Endothelial cell of umbilical vein (primary cell): ENCODE measurements around the gene C10orf88.

ENCODE experiments used
- EZH2 ChIP-seq: IDR thresholded peaks from 2 replicates; pipeline ENCODE4 v1.6.1; 2012; ENCODE audit warnings: borderline replicate concordance, low read depth, mild to moderate bottlenecking, moderate library complexity, low read length, inconsistent platforms; ENCODE audit not compliant: severe bottlenecking
- MYC ChIP-seq: IDR thresholded peaks from one replicate; pipeline ENCODE4 v1.6.1; 2011; ENCODE audit warnings: mild to moderate bottlenecking, low read depth, low read length
- POLR2A ChIP-seq: IDR thresholded peaks from 2 replicates; pipeline ENCODE4 v1.6.1; 2012; ENCODE audit warnings: low read depth, mild to moderate bottlenecking, control low read depth, low read length
- POLR2AphosphoS5 ChIP-seq: IDR thresholded peaks from 2 replicates; pipeline ENCODE4 v1.6.1; 2012; ENCODE audit warnings: low read depth, mild to moderate bottlenecking, control low read depth, low read length, moderate library complexity; ENCODE audit not compliant: insufficient read depth
- TF ChIP-seq, protein P1 (sequence below), 2 donors: IDR thresholded peaks; 1 replicate in 1 of 2; 2 replicates in 1 of 2; pipeline ENCODE4 v1.5.1; 2011; ENCODE audit warnings: low read length in 2 of 2, mild to moderate bottlenecking in 2 of 2, moderate library complexity in 2 of 2, control low read depth in 1 of 2, inconsistent platforms in 1 of 2, low read depth in 1 of 2; ENCODE audit not compliant: insufficient read depth in 1 of 2; ENCODE audit errors: extremely low read depth in 1 of 2

GRCh38 chr10:122984708-122985107, 30.7 kb upstream of the C10orf88 start:
- TF ChIP-seq, protein P1, sequence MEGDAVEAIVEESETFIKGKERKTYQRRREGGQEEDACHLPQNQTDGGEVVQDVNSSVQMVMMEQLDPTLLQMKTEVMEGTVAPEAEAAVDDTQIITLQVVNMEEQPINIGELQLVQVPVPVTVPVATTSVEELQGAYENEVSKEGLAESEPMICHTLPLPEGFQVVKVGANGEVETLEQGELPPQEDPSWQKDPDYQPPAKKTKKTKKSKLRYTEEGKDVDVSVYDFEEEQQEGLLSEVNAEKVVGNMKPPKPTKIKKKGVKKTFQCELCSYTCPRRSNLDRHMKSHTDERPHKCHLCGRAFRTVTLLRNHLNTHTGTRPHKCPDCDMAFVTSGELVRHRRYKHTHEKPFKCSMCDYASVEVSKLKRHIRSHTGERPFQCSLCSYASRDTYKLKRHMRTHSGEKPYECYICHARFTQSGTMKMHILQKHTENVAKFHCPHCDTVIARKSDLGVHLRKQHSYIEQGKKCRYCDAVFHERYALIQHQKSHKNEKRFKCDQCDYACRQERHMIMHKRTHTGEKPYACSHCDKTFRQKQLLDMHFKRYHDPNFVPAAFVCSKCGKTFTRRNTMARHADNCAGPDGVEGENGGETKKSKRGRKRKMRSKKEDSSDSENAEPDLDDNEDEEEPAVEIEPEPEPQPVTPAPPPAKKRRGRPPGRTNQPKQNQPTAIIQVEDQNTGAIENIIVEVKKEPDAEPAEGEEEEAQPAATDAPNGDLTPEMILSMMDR (IDR thresholded peaks at IDR 0.05; ENCODE audit: extremely low read depth in 1 of 2, insufficient read depth in 1 of 2, low read depth in 1 of 2, low read length in 2 of 2), result no peak
- TF ChIP-seq POLR2A (no peak), EZH2 (no peak), MYC (no peak), POLR2AphosphoS5 (no peak)
